ENCODE data around the gene DIDO1.
A peak's percentile ranks its signal among the peaks of the same experiment; 100 is the strongest.

DIDO1 gene

DNA sequence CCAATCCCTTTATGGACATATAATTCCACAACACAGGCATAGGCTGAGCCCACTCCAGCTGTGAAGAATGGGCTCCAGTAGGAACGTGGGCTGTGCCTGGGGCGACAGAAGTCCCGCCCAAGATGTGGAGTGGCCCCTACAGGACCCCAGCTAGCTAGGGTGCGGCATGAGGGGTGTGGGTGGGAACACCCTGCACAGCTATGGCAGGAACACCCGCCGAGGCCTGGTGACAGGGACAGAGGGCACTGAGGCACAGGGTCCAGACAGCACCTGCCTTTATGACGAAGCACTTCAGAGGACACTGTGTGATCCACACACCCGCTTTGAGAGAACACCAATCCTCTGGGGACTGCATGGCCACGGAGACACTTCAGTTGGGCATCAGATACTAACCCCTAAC, 36.4 kb downstream of the DIDO1 start:
- no peak for DNase-seq

DNA sequence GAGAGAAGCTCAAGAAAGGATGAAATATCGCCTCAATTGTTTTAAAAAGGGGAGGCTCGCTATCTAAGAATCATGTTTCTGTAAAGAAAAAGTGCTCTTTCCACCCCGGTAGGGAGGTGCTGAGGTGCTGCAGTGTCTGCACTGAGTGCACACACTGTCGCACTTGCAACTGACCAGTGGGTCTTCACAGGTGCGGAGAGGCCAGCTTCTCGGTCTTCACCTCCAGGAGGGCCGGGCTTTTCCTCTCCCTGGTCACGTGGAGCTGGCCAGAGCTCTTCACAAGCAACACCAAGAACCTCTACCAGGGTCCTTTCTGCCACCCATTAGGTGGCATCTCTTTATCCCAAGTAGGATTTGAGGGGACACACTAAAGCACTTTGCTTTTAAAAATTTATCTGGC, 36.9 kb downstream of the DIDO1 start:
- no peak for DNase-seq

DNA sequence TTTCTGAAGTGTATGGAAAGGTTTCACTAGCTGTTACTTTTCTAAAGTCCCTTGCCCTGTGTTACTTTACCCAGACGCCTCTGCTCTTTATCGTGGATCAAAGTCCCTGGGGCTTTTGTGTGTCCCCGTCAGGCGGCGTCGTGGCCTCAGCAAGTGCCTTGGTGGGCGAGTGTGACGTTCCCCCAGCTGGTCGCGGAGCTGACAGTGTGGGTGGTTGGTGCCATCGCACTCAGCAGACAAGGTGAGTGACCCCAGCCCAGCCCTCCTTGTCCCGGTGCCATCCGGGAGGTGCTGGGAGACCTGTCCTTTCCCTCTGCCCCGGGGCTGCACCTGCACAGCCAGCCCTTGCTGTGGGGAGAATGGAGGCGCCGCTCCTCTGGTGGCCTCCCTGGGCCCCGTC, 37.4 kb downstream of the DIDO1 start:
- DNase-seq = no peak

DNA sequence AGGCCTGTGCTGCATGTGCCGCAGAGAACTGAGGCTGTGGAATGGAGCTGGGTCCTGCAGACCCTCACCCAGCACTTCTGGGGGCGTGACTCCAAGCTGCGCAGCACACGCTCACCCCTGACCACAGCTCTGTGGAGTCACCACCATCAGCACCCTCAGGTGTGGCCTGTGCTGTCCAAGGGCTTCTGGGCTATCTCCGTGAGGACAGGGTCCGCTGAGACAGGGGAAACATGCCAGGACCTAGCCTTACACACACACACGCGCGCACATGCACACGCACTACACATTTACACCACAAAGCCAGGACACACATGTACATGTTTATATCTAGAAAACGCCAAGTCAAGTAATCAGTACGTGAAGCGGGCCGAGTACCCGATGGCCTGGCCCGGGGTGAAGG, 37.9 kb downstream of the DIDO1 start:
- DNase-seq = no peak

DNA sequence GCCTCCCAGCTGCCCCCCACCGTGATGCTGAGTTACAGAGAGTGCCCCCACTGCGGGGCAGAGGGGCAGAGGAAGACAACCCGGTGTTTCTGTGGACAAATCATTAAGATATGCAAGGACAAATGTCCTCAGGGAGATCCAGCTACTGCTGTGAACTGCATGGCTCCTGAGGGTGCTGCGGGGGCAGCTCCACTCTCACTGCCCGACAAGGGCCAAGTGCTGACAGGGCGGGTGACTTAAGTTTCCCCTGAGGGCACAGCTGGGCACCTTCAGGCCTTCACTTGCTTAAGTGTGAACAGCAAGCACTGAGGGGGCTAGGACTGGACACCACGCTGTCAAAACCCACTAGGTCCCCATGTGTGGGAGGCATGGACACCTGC, 38.5 kb downstream of the DIDO1 start:
- no peak for DNase-seq

DNA sequence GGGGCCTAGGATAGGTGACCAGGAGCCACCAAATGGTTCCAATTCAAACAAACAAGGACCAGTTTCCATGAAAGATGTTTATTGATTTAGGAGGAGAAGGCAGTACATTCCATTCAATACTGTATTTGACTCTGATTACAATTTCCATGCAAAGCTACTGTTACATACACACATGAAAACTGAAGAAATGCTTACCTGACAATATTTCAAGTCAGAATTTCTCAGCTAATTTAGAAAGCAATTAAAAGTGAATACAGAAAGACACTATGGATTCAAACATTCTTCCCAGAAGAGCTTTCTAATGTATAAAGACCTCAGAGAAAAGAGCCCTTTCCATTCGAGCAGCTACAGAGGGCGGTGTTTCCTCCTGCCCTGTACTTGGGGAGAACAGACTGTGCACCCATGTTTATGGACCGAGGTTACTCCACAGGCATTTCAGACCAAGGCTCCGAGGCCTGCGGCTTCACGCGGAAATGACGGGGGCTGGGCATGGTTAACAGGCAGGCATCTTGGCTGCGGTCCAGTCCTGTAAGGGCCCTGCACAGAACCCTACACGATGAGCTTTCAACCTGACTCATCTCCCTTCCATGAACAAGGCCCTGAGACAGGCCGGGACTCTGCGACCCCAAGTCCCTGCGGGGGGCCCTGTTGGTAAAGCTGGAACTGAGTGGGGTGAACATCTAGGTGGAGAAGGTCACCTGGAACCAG, 39.0 kb downstream of the DIDO1 start:
- DNase-seq = peak; percentile 16

DNA sequence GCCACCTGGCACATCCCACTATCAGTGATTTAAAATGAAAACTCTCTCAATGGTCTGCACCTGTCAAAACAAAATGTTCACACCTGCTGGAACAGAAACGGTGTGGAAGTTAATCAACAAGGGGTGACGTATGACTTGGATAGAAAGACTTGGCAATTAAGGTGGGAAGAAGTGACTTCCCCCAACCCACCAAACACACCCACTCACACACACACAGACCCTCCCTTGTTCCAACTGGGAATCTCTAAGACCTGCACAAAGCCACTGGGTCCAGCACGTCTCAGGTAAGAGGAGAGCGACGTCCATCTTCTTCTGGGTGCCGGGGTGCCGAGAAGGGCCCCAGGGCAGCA, 39.6 kb downstream of the DIDO1 start:
- no peak for DNase-seq

DNA sequence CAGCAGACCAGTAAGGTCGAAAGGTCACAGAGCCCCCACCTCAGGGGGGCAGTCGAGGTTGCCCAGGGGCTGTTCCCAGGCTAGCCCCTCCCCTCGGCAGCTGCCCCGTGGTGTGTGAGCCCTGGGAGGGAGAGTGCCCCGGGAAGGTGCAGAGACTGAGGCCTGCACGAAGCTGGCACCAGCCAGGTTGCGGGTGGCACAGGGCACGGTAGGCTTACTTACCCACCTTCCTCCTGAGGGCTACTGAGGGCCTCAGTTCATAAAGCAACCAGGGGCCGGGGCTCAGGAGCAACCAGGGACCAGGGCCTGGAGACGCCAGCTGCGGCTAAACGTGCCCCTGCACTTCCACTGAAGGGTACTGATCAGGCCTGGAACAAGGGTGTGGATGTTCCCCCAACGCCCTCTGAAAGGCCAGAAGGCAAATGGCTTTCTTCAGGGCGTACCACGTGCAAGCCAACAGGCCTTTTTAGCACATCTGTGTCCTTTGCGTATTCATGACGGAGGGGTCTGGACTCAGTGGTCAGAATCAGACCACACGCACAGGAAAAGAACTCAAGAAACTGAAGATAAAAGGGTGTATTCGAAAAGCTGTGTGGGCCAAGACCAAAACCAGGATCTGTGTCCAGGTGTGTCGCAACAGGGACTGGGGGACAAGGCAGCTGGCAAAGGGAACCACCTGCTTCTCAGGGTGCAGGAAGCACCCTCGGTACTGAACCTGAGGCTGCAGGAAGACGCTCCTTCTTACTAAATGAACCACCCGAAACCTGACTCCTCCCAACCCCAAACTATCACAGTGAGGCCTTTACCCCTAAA, 40.2 kb downstream of the DIDO1 start:
- no peak for DNase-seq

DNA sequence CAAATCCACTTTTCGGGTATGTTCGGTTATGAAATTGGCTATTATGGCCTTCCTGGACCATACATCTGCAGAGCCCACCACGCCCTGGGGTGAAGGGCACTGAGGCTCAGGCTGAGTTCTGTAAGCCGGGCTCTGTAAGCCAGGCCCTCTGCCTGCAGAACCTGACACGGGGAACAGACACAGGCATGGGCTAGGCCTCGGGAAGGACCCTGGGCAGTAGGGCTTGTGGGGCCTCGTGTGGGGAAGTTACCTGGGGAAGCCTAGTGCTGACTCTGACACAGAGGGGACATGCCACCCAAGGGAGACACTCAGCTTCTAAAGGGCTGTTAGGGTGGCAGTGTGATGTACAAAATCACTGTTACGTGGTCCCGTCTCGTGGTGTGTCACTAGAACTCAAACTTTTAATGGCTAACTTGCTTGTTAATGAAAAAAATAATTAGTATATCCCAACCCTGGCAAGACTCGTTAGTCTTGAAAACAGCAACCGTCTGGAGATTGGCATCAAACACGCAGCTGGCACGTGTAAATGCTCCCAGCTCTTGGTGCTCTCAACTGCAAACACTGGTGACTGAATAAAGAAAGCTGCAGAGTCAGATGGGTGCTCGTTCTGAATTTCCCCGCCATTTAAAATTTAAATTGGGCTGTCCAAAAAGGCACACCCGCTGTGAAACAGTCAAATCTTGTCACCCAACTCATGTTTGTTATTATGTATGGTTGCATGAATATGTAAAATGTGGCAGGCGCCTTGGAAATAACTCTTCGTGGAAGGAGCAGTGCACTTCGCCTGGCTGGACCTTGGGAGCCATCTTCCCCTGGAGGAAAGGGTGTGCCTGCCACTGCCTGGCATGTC, 41.0 kb downstream of the DIDO1 start:
- no peak for DNase-seq

DNA sequence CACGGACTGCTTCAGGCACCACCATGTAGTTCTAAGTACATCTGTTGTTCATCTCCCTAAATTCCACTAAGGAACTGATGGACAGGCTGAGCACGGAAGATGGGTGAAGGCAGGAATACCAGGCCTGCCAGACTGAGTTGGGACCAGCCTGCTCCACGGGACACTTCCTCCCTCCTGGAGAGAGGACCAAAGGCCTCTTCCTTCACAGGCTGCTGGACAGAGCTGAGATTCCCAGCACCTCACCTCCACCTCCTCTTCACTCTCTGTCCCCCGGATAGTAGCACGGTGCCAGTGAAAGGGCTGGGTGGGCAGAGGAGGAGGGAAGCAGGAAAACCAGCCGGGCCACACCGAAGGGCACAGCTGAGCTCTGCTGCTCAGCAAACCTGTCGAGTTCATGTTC, 41.7 kb downstream of the DIDO1 start:
- DNase-seq = no peak

DNA sequence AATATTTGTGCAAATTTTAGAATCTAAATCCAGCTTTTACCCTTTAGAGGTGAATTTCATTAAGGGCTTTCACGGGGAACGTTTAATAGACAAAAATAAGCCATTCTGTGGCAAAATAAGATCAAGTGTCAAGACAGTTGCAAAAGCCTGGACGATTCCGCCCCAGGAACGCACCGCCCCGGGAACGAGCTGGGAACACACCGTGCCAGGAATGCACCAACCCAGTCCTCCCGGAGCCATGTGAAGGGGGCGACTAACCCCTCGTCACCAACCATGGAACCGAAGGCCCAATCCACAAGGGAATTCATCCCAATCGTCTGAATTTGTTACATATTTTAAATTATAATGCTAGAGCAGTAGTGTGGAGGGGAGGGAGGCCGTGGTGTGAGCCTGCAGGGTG, 43.9 kb downstream of the DIDO1 start:
- no peak for DNase-seq

DNA sequence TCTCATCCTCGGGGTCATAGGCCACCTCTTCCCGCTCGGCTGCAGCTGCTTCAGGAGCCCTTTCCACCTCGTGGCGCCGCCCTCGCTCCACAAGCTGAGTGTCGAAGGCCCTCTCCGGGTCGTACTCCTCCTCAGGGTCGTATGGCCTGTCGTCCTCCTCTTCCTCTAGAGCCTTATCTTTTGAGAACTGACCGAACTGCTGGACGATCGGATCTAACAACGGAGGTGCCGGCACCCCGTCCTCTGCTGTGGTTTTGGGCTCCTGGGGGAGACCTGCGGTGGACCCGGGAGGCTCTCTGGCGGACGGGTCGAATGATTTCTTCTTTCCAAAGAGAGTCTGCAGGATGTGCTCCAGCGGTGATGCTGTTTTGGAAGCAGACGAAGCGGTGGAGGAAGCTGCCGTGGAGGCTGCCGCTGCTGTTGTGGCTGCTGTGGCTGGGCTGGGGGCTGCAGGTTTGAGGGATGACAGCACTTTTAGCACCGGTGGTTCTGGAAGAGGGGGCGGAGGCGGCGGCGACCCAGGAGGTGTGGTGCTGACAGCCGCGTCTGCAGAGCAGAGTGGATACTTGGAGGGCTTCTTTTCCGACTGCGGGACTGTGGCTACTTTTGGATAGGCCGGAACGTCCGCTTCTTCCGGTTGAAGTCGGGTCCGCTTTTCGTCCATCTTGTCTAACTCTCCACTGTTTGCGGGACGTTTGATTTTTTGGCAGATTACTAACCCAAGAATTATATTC, 44.5 kb downstream of the DIDO1 start:
- no peak for DNase-seq

DNA sequence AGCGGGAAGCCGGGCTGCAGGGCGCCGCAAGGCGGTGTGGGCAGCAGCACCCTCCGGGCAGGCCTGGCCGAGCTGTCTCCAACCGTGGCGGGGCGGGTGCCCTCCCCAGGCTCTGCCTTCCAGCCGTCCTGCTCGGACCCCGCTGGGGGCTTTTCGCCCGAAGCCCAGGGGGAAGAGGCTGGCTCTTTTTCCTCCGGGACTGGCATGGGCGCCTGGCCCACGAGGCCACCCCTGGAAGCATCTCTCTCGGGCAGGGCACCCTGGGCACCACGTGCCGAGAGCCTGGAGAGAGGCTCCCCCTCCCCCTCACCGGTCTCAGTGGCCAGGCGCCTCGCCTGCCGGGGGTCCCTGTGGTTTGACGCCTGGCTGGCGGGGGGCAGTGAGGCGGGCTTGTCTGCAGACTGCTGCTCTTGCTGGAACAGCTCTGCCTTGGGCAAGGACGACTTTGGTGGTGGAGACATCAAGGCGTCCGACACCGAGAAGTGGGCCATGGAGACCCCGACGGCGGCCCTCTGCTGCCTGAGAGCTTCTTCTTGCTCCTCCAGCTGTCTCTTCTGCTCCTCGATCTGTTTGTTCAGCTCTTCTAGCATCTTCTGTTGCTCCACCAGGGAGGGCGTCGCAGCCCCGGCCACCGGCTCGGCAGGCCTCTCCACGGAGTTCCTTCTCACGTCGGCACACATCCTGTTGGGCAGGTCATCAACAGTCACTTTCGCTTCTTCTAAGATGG, 45.2 kb downstream of the DIDO1 start:
- DNase-seq = no peak

DNA sequence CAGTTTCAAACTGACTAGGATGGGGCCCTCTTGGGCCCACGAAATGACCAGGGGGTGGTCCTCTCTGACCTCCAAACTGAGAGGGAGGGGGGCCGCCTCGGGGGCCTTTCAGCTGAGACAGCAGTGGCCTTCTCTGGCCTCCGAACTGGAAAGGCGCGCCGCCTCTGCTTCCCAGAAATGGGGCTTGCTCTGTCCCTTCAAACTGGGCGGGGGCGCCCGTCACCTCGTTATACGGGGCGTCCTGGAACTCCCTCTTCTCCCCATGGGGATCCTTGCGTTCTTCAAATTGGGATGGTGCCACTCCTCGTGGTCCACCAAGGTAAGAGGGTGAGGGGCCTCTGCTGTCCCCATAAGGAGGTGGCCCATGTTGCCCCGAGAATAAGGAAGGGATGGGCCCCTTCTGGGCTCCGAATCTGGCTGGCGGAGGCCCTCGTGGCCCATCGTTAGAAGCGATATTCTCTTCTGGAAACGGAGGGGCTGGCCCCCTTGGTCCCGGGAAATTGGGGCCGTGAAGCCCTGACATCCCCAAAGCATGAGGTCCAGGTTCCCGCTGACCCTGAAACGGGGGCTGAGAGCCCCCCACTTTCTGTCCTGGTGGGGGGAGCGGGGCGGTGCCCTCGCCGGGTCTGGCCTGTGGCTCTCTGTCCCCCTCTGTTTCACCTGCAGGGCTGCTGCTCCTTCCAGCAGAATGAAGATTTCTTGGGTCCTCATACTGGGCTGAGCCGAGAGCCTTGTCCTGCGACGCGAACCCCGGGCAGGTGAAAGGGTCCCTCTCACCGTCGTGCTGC, 46.0 kb downstream of the DIDO1 start:
- DNase-seq = no peak

DNA sequence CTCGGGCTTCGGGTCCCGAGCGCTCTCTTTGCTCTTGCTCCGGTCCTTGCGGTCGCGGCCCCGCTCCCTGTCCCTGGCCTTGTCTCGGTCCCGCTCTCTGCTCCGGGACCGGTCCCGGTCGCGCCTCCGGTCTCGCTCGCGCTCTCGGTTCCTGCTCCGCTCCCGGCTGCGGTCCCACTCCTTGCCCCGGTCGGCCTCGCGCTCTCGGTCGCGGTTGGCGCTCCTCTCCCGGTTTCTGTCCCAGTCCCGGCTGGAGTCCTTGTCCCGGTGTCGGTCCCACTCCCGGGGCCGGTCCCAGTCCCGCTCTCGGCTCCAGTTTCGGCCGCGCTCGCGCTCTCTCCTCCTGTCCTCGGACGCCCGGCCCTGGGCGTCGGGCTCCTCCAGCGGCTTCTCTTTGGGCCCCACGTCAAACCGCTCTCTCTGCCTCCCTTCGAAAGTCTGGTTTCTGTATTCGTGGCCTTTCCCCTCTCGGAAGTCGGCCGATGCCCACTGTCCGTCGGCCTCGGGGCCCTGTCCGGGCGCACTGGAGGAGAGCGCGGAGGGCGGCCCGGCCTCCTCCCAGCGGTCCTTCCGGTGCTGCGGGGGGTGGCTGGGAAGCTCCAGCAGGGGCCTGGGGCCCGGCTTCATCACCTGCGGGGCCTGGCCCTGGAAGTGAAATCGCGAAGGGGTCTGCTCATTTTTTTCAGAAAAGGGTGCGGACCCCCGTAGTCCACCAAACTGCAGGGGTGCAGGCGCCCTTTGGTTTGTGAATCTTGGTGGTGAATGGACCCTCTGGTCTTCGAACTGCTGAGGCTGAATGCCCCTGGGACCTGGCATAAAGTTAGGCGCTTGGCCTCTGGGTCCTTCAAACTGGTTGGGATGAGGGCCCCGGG, 46.8 kb downstream of the DIDO1 start:
- no peak for DNase-seq

DNA sequence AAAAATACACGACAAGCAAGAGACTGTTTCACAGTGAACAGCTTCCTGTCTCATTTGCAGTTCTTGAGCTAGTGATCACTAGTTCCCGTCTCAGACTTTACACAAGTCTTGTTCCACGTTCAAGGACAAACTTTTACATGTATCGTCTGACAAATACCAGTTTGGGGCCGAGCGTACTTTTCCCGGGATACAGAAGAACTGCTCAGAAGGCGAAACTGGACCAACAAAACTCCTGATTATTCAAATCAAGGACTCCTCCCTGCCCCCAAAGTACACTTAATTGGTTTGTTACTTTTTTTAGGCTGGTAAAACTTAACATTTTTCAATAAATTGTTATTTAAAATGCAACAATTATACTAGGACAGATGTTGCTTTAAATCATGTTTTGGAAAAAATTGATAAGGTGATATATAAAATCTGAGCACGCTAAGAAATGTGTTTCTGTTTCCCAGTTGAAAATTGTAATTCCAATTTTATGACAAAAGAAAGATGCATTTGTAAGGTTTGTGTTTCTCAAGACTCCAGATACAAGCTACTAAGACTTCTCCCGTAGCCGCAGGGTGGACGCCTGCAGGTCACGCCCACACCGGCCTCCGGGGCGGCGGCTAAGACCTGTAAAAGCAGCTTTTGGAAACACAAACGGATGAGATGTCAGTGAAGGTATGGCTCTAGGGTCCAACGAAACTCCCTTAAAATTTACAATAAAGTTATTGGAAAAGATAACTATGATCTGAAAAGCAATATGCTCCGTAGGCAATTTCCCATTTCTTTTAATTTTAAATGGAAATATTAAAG, 47.9 kb downstream of the DIDO1 start:
- no peak for DNase-seq

DNA sequence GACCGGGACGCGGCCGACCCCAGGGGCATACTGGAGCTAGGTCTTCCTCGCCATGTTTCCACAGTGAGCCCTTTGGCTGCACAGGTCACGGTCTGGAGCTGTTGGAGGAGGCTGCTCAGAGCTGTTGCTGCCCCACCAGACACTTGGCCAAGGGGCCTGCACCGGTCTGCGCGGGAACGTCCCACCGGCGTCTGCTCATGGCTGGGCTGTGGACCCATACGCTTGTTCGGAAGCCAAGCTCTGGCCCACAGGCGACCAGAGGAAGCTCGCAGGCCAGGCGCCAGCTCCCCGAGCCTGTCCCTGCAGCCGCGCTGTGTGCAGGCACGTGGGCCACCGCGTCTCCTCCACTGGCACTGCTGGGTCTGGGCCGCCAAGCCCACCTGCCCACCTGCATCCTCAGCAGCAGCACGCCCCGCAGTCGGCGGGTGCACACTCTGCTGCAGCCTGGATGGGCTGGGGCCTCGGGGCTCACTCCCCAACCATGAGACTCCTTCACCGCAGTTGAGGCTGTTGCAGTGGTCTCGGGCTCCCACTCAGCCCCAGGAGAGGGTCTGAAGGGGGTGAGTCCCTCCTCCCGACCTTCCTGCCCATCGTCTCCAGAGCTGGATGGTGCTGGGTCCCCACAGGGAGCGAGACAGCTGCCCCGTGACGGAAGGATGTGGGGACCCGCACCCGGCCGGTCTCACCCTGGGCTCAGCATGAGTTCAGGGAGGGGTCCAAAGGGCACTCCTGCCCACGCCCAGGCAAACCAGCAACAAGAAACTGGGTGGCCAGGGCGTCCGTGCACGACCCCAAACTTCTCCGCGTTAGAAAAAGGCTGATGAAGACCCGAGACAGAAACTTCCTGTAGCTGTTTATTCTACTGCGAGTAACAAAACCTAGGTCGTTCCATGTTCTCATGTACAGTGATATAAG, 49.1 kb downstream of the DIDO1 start:
- no peak for DNase-seq

DNA sequence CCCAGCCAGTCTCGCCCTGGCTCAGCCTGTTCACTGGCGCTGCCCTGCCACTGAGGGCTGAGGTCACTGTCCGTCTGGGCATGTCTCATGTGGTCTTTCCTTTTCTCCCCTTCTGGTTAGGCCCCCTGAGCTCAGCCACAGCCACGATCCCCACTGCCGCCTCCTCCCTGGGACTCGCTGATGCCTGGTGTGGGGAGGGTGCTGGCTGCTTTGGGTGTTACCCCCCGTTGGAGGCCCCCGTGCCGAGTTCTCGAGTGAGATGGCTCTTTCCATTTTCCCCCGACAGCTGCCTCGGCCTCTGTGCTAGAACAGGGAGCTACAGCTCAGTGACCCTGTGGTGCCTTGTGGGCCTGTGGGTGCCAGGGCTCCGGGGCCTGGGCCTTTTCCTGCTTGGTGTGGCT, 49.8 kb downstream of the DIDO1 start:
- DNase-seq = no peak

All from NCI-H2227 treated with DMSO at 0.1 percent for 48 hours (cell line).